SK-N-SH (cell line): ENCODE data around the gene HAPLN2.

Experiments used
- EZH2phosphoT487 ChIP-seq: fragments of 200-600 bp; sonication (generic); IDR thresholded peaks from 2 replicates; pipeline ENCODE4 v1.6.1; 2017; ENCODE audit warnings: low read depth, mixed run types, mild to moderate bottlenecking, antibody characterized with exemption, moderate library complexity, borderline replicate concordance
- FOSL2 ChIP-seq: IDR thresholded peaks from 2 replicates; pipeline ENCODE4 v1.4.0; 2012; ENCODE audit warnings: low read depth, mild to moderate bottlenecking, moderate library complexity, borderline replicate concordance
- FOXJ3 ChIP-seq: sonication (generic); formaldehyde crosslinking; IDR thresholded peaks from 2 replicates; pipeline ENCODE4 v1.5.1; 2020; ENCODE audit warnings: mild to moderate bottlenecking, missing genetic modification reagents
- FOXM1 ChIP-seq: IDR thresholded peaks from 2 replicates; pipeline ENCODE4 v1.4.0; 2012; ENCODE audit warnings: low read depth, mild to moderate bottlenecking
- POLR2AphosphoS5 ChIP-seq: IDR thresholded peaks from 2 replicates; pipeline ENCODE4 v1.6.1; 2012; ENCODE audit warnings: low read depth, low read length
- RAD21 ChIP-seq: IDR thresholded peaks from 2 replicates; pipeline ENCODE4 v1.6.1; 2012; ENCODE audit warnings: mild to moderate bottlenecking, low read length
- TF ChIP-seq, protein P1 (sequence below): fragments of 200-600 bp; sonication (generic); IDR thresholded peaks from 2 replicates; pipeline ENCODE4 v1.6.1; 2017; ENCODE audit warnings: antibody characterized with exemption, mild to moderate bottlenecking, moderate library complexity
- TF ChIP-seq, protein P2 (sequence below): fragments of 150-350 bp; IDR thresholded peaks from 2 replicates; pipeline ENCODE4 v1.6.1; 2017; ENCODE audit warnings: antibody characterized with exemption, low read length, low read depth, borderline replicate concordance

DNA sequence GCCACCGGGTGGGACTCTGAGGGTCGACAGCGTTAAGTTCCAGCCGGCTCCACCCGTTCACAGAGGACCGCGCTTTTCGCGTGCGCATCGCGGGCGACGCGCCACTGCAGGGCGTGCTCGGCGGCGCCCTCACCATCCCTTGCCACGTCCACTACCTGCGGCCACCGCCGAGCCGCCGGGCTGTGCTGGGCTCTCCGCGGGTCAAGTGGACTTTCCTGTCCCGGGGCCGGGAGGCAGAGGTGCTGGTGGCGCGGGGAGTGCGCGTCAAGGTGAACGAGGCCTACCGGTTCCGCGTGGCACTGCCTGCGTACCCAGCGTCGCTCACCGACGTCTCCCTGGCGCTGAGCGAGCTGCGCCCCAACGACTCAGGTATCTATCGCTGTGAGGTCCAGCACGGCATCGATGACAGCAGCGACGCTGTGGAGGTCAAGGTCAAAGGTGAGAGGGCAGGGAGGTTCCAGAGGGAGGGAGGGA, 27.6 kb downstream of the HAPLN2 start:
- TF ChIP-seq FOXJ3 (CRISPR knock-in tag) = no peak
- TF ChIP-seq, protein P1, sequence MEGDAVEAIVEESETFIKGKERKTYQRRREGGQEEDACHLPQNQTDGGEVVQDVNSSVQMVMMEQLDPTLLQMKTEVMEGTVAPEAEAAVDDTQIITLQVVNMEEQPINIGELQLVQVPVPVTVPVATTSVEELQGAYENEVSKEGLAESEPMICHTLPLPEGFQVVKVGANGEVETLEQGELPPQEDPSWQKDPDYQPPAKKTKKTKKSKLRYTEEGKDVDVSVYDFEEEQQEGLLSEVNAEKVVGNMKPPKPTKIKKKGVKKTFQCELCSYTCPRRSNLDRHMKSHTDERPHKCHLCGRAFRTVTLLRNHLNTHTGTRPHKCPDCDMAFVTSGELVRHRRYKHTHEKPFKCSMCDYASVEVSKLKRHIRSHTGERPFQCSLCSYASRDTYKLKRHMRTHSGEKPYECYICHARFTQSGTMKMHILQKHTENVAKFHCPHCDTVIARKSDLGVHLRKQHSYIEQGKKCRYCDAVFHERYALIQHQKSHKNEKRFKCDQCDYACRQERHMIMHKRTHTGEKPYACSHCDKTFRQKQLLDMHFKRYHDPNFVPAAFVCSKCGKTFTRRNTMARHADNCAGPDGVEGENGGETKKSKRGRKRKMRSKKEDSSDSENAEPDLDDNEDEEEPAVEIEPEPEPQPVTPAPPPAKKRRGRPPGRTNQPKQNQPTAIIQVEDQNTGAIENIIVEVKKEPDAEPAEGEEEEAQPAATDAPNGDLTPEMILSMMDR = no peak
- TF ChIP-seq FOXM1 = no peak
- TF ChIP-seq, protein P2, sequence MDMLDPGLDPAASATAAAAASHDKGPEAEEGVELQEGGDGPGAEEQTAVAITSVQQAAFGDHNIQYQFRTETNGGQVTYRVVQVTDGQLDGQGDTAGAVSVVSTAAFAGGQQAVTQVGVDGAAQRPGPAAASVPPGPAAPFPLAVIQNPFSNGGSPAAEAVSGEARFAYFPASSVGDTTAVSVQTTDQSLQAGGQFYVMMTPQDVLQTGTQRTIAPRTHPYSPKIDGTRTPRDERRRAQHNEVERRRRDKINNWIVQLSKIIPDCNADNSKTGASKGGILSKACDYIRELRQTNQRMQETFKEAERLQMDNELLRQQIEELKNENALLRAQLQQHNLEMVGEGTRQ = no peak
- no peak for TF ChIP-seq POLR2AphosphoS5
- TF ChIP-seq RAD21 = no peak
- TF ChIP-seq FOSL2 = no peak
- no peak for TF ChIP-seq EZH2phosphoT487
